HG02981 (cell line): ENCODE measurements around the gene ZSCAN20.
"Not testable (repeated sequence)": the region's sequence is repeated elsewhere in the genome, so short reads cannot be mapped to it uniquely, and the experiment has no call there.

Source experiments
- ATAC-seq: cut with Tn5 transposase; IDR thresholded peaks from one replicate; pipeline ENCODE4 v1.9.1; 2021; ENCODE audit warnings: mild to moderate bottlenecking, moderate library complexity; ENCODE audit not compliant: unreplicated experiment

ZSCAN20 gene

DNA sequence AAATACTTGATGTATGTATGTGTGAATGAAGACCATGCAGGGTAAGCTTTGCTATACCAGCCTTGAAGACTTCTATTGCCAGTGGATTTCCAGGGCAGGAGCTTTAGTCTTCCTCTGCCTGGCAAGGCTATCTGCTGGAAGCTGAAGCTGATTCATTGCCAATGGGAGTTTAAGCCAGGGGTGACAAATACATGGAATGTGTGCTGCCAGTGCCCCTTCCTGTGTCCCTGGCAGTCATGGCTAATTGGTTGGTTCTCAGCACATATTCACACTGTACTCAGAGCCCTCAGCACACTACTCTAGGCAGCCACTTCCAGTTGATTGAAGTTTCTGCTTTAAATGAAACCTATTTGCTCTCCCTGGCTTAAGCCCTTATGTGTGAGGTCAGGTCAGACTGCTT is 1.5 kb downstream of the ZSCAN20 start:
- no peak for ATAC-seq

GRCh38 chr1:33477451-33477850 is 5.0 kb downstream of the ZSCAN20 start:
- no peak for ATAC-seq

DNA sequence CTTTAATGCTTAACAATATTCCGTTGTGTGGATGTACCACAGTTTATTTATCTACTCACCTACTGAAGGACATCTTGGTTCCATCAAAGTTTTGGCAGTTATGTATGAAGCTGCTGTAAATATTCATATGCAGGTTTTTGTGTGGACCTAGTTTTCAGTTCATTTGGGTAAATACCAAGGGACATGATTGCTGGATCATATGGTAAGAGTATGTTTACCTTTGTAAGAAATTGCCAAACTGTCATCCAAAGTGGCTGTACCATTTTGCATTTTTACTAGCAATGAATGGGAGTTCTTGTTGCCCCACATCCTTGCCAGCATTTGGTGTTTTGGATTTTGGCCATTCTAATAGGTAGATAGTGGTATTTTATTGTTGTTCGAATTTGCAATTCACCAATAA is 10.0 kb downstream of the ZSCAN20 start:
- ATAC-seq: no peak

DNA sequence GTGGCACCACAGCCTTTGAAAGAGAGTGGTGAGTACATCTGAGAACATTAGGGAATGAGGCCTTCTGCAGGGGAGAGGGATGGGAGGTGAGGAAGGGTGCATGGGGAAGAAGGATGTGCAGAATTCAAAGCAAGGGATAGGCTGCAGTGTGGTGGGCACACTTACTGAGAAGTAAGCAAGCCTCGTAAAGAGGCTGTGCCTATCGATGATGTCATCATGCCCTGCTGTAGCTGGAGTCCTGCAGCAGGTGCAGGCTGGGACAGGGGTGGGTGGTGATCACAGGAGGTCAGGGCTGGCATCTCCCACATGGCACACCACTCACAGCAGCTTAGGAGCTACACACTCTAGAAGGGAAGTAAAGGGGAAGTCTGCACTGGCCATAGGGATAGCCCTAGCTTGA is 16.2 kb downstream of the ZSCAN20 start:
- ATAC-seq: no peak

GRCh38 chr1:33494929-33495328 is 22.5 kb downstream of the ZSCAN20 start:
- ATAC-seq: no peak

GRCh38 chr1:33497410-33497809 is 25.0 kb downstream of the ZSCAN20 start:
- no peak for ATAC-seq

DNA sequence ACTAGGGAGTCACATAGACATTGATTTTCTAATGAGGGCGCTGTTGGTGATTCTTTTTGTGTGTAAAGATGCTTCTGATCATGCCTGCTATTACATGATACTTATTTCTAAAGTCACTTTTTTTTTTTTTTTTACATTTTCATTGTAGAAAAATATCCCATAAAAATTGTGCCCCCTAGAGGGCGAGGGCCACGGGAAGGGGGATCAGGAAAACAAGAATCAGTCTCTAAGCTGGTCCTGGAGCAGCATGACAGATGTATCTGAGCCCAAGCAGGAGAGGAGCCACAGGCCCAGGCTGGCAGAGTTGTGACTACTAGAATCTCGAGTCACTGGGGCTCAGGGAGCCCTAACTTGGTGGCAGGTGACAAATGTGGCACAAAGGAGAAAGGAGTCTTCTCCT is 28.1 kb downstream of the ZSCAN20 start:
- ATAC-seq: no peak

GRCh38 chr1:33501309-33501708 is 28.9 kb downstream of the ZSCAN20 start:
- ATAC-seq: no peak

- no peak for ATAC-seq
These were observed 29.3 kb downstream of the ZSCAN20 start for GRCh38 chr1:33501774-33502173.

GRCh38 chr1:33502726-33503125 is 30.3 kb downstream of the ZSCAN20 start:
- ATAC-seq: no peak

DNA sequence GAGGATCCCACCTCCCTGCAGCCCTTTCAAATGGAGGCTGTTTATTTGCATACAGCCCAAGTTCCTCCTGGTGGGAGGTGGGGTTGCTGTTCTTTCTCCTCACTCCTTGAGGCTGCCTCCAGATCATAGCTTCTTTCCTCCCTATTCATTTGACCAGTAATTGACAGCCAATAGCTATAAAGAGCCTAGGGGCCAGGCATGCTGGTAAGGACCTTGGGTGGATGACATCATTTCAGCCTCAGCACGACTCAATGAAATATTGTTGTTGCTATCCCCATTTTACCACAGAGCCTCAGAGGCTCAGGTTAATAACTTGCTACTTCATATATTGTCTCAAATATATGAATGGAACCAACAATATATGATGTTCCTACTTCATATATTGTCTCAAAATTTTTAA is 31.1 kb downstream of the ZSCAN20 start:
- ATAC-seq: no peak

DNA sequence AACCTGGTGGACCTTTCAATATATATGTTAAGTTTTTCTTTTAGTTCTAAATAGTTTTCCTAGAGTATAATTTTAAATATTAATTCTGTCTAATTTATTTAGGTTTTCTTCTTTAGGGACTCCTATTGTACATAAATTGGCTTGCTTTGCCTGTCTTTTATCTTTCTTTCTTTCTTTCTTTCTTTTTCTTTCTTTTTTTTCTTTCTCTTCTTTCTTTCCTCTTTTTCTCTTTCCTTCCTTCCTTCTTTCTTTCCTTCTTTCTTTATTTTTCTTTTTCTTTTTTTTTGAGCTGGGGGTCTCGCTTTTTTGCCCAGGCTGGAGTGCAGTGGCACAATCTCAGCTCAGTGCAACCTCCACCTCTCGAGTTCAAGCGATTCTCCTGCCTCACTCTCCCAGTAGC is 35.2 kb downstream of the ZSCAN20 start:
- no peak for ATAC-seq

GRCh38 chr1:33508151-33508550 is 35.7 kb downstream of the ZSCAN20 start:
- ATAC-seq: no peak

- ATAC-seq: not testable (repeated sequence)
These were observed 36.8 kb downstream of the ZSCAN20 start for GRCh38 chr1:33509276-33509675.

- no peak for ATAC-seq
These were observed 40.0 kb downstream of the ZSCAN20 start for GRCh38 chr1:33512226-33513011.

- no peak for ATAC-seq
These were observed 42.7 kb downstream of the ZSCAN20 start for GRCh38 chr1:33515112-33515511.

DNA sequence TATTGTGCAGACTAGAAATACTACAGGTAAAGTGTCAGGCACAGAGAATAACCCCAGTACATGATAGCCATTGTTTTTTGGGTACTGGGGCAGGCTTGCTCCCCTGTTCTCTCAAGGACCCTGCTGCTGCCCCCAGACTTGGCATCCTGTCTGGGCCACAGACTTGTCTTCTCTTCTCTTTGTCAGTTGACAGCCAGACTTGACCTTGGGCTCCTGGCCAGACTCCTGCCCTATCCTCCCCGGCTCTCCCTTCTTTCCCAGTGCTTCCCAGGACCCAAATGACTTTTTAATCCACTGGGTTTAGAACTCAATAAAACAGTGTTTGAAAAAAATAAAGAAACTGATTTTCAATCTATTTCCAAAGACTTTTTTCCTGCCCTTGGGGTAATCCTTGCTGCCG is 43.2 kb downstream of the ZSCAN20 start:
- no peak for ATAC-seq

- ATAC-seq: no peak
These were observed 44.0 kb downstream of the ZSCAN20 start for GRCh38 chr1:33516428-33516827.

- ATAC-seq: no peak
These were observed 44.6 kb downstream of the ZSCAN20 start for GRCh38 chr1:33516891-33517567.

DNA sequence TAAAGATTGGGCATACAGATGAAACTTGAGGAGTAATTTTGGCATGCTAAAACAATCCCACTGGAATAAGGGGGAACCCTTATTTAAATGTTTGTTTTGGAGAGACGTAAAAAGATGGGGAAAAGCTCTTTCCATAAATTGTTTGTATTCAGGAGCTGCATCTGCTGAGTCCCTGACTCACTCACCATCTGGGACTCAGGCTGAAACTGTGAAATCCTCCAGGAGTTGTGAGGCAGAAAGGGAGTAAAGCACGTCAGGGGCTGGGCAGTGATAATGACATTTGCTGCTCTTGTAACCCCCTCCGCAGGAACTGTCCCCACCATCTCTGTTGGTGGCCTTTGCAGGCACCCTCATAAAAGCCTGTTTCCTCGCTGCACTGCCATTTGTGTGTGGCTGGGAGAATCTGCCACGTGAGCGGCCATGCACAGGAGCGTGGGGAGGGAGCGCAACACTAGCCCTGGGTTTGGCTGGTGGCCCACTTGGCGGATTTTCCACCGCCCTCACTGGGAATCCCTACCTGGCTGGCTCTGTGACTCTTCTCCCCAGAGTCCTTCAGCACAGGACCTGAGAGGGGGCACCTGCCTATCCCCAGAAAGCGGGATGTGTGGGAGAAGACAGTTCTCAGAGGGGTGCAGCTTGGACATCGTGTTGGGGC is 45.3 kb downstream of the ZSCAN20 start:
- no peak for ATAC-seq

DNA sequence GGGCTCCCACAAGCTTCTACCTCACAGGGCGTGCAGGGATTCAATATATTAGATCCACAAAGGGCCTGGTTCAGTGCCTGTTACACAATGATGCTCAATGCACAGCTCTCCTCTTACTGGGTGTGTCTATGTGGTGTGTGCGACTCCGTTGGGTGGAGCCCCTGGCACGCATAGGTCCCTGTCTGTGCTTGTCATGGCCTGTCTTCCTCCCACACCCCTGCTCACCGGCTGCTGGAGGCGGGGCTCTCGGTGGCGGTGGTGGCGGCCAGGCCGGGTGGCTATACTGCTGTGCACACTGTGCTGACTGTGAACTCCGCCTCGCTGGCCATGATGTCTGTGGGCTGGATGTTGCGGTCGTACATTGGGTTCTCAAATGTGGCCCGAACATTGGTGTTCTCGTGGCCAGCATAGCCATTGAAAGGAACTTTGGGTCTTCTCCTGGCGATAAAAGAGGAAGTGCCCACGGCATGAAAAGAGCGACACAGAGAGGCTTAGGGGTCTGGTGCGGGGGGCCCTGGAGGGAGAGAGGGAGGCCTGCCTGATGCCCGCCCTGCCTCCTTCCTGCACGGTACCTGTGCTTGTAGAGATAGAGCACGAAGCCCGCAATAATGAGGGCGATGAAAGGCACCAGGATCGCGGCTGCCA is 46.9 kb downstream of the ZSCAN20 start:
- ATAC-seq: no peak

GRCh38 chr1:33524586-33524985 is 52.1 kb downstream of the ZSCAN20 start:
- no peak for ATAC-seq
